IgD-negative memory B cell (primary cell): Measurements from ENCODE around the gene CENPX. TPM values are rescaled to one million over a fixed set of nuclear protein-coding genes. Genes with fewer than 3 reads are reported as not detected.

Experiments
- polyA plus RNA-seq: library from polyadenylated mRNA; unstranded; fragments of 300-500 nt; fragmentation: Illumina TruSeq; gene quantifications from one replicate; pipeline ENCODE4 v1.2.3, GENCODE V29; 2021

CENPX gene
- polyA plus RNA-seq, 1 donor from 2014 or later: 47.7 TPM

Other genes starting within 250 kb of the CENPX start
- not detected for gene GCGR, start 218.7 kb downstream of the CENPX start, polyA plus RNA-seq
- 66.4 TPM for gene MCRIP1, start 189.6 kb downstream of the CENPX start, polyA plus RNA-seq
- gene PPP1R27, start 187.8 kb downstream of the CENPX start, polyA plus RNA-seq: not detected
- 177 TPM for gene P4HB, start 162.3 kb downstream of the CENPX start, polyA plus RNA-seq
- gene ARHGDIA, start 151.5 kb downstream of the CENPX start, polyA plus RNA-seq: 163 TPM
- gene ALYREF, start 131.3 kb downstream of the CENPX start, polyA plus RNA-seq: 22.5 TPM
- 266 TPM for gene ANAPC11, start 131.2 kb downstream of the CENPX start, polyA plus RNA-seq
- gene NPB, start 120.6 kb downstream of the CENPX start, polyA plus RNA-seq: not detected
- gene PCYT2, start 111.5 kb downstream of the CENPX start, polyA plus RNA-seq: 20.0 TPM
- gene SIRT7, start 104.7 kb downstream of the CENPX start, polyA plus RNA-seq: 31.6 TPM
- gene MAFG, start 95.1 kb downstream of the CENPX start, polyA plus RNA-seq: 1.6 TPM
- gene PYCR1, start 85.6 kb downstream of the CENPX start, polyA plus RNA-seq: 3.6 TPM
- gene MYADML2, start 75.6 kb downstream of the CENPX start, polyA plus RNA-seq: not detected
- gene NOTUM, start 61.7 kb downstream of the CENPX start, polyA plus RNA-seq: not detected
- 30.8 TPM for gene ASPSCR1, start 45.2 kb downstream of the CENPX start, polyA plus RNA-seq
- gene LRRC45, start 427 bp upstream of the CENPX start, polyA plus RNA-seq: 5.3 TPM
- gene RAC3, start 8.8 kb upstream of the CENPX start, polyA plus RNA-seq: not detected
- 88.3 TPM for gene DCXR, start 14.8 kb upstream of the CENPX start, polyA plus RNA-seq
- 4.1 TPM for gene RFNG, start 28.9 kb upstream of the CENPX start, polyA plus RNA-seq
- gene GPS1, start 29.0 kb upstream of the CENPX start, polyA plus RNA-seq: 122 TPM
- 55.7 TPM for gene DUS1L, start 42.9 kb upstream of the CENPX start, polyA plus RNA-seq
- gene FASN, start 75.4 kb upstream of the CENPX start, polyA plus RNA-seq: 2.9 TPM
- 34.1 TPM for gene CCDC57, start 190.0 kb upstream of the CENPX start, polyA plus RNA-seq
- 3.7 TPM for gene SLC16A3, start 206.2 kb upstream of the CENPX start, polyA plus RNA-seq